DOHH2 (cell line): ENCODE measurements around the gene DIDO1.
"Not testable (repeated sequence)": the region's sequence is repeated elsewhere in the genome, so short reads cannot be mapped to it uniquely, and the experiment has no call there.

Experiments used
- H3F3A ChIP-seq: fragments of 200-600 bp; sonication (generic), shearing (Covaris generic); 2 replicates; pipeline ENCODE4 v1.6.0; 2016; ENCODE audit warnings: antibody characterized with exemption, mild to moderate bottlenecking; ENCODE audit not compliant: control insufficient read depth, insufficient read depth
- H3K27ac ChIP-seq: fragments of 200-600 bp; sonication (generic); 2 replicates; pipeline ENCODE4 v1.5.1; 2014; ENCODE audit warnings: low read depth, mild to moderate bottlenecking, low read length, moderate library complexity
- H3K27me3 ChIP-seq: fragments of 200-600 bp; sonication (generic); 2 replicates; pipeline ENCODE4 v1.6.1; 2014; ENCODE audit warnings: mild to moderate bottlenecking, low read length, mixed read lengths; ENCODE audit not compliant: control insufficient read depth
- H3K36me3 ChIP-seq: fragments of 200-600 bp; sonication (generic); 2 replicates; pipeline ENCODE4 v1.6.1; 2014; ENCODE audit warnings: mild to moderate bottlenecking, low read length, moderate library complexity, mixed read lengths; ENCODE audit not compliant: control insufficient read depth
- H3K4me1 ChIP-seq: fragments of 200-600 bp; sonication (generic); 2 replicates; pipeline ENCODE4 v1.6.1; 2014; ENCODE audit warnings: mild to moderate bottlenecking, low read length, mixed read lengths; ENCODE audit not compliant: control insufficient read depth
- H3K4me2 ChIP-seq: fragments of 200-600 bp; sonication (generic); 2 replicates; pipeline ENCODE4 v1.6.0; 2014; ENCODE audit warnings: mild to moderate bottlenecking, low read length, moderate library complexity
- H3K4me3 ChIP-seq: fragments of 200-600 bp; sonication (generic); 2 replicates; pipeline ENCODE4 v1.5.1; 2014; ENCODE audit warnings: mild to moderate bottlenecking, low read length, mixed read lengths
- H3K79me2 ChIP-seq: fragments of 200-600 bp; sonication (generic); 2 replicates; pipeline ENCODE4 v1.6.1; 2014; ENCODE audit warnings: mild to moderate bottlenecking, low read length, mixed read lengths; ENCODE audit not compliant: control insufficient read depth
- H3K9me2 ChIP-seq: fragments of 200-600 bp; sonication (generic); replicated peaks from 2 replicates; pipeline ENCODE4 v1.6.1; 2014; ENCODE audit warnings: mild to moderate bottlenecking, low read length, mixed read lengths; ENCODE audit not compliant: control insufficient read depth
- H3K9me3 ChIP-seq: fragments of 200-600 bp; sonication (generic); 2 replicates; pipeline ENCODE4 v1.6.1; 2014; ENCODE audit warnings: antibody characterized with exemption, low read length, mixed read lengths; ENCODE audit not compliant: control insufficient read depth, insufficient read depth
- H4K20me1 ChIP-seq: fragments of 200-600 bp; sonication (generic); 2 replicates; pipeline ENCODE4 v1.6.0; 2014; ENCODE audit warnings: low read depth, mild to moderate bottlenecking, antibody characterized with exemption, low read length, moderate library complexity; ENCODE audit not compliant: control insufficient read depth, insufficient read depth
- CTCF ChIP-seq: fragments of 200-600 bp; sonication (generic); IDR thresholded peaks from one replicate; pipeline ENCODE4 v1.5.1; 2014; ENCODE audit warnings: antibody characterized with exemption, mild to moderate bottlenecking, low read depth, low read length; ENCODE audit not compliant: poor library complexity, severe bottlenecking
- EZH2phosphoT487 ChIP-seq: fragments of 200-600 bp; sonication (generic); IDR thresholded peaks from 2 replicates; pipeline ENCODE4 v1.6.1; 2017; ENCODE audit warnings: borderline replicate concordance, mild to moderate bottlenecking, antibody characterized with exemption, low read length, moderate library complexity, mixed read lengths

DIDO1 gene

GRCh38 chr20:62850333-62850974 is 75.9 kb downstream of the DIDO1 start:
- no peak overlapping the region for H3K4me2 ChIP-seq
- no peaks in the 10 kb centered on the region for H3K27me3 ChIP-seq
- no peaks in the 10 kb centered on the region for H3K9me2 ChIP-seq
- H3K9me3 ChIP-seq, result no peaks in the 10 kb centered on the region
- peaks cover 36% of the 10 kb centered on the region for H3K36me3 ChIP-seq
- no peaks in the 10 kb centered on the region for H3F3A ChIP-seq
- no peaks in the 10 kb centered on the region for H4K20me1 ChIP-seq
- no peaks in the 10 kb centered on the region for H3K4me1 ChIP-seq
- no peak overlapping the region for H3K4me3 ChIP-seq
- TF ChIP-seq EZH2phosphoT487 (no peak), CTCF (no peak)
- H3K27ac ChIP-seq, result no peak overlapping the region
- H3K79me2 ChIP-seq, result no peaks in the 10 kb centered on the region

DNA sequence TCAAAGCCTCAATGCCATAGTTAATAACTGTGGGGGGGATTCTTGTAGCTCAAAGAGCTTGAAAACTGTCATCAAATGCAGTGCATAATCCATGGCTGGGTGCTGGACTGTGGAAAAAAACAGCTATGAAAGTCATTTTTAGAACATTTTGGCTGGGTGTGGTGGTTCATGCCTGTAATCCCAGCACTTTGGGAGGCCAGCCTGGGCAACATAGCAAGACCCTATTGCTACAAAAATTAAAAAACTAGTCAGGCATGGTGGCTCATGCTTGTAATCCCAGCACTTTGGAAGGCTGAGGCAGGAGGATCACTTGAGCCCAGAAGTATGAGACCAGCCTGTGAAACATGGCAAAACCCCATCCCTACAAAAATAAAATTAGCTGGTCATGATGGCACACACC is 76.9 kb downstream of the DIDO1 start:
- Histone ChIP-seq H3K9me3 (no peaks in the 10 kb centered on the region), H3K4me3 (no peak overlapping the region), H3K27ac (no peak overlapping the region), H3K9me2 (no peaks in the 10 kb centered on the region), H3K4me1 (no peaks in the 10 kb centered on the region), H3F3A (no peaks in the 10 kb centered on the region), H3K27me3 (no peaks in the 10 kb centered on the region), H3K36me3 (peaks cover 27% of the 10 kb centered on the region), H3K4me2 (no peak overlapping the region), H4K20me1 (no peaks in the 10 kb centered on the region), H3K79me2 (no peaks in the 10 kb centered on the region)
- no peak for TF ChIP-seq EZH2phosphoT487
- TF ChIP-seq CTCF, result no peak

DNA sequence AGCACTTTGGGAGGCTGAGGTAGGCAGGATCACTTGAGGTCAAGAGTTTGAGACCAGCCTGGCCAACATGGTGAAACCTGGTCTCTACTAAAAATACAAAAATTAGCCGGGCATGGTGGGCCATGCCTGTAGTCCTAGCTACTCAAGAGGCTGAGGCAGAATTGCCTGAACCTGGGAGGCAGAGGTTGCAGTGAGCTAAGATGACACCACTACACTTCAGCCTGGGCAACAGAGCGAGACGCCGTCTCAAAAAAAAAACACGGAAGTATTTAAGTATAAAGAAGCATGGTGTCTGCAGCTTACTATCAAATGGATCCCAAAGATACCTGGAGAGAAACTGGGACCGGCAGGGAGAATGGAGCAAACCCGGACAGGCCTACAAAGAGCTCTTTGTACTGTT is 77.4 kb downstream of the DIDO1 start:
- H3K79me2 ChIP-seq, H4K20me1 ChIP-seq, H3F3A ChIP-seq, H3K9me2 ChIP-seq, H3K4me2 ChIP-seq, H3K27me3 ChIP-seq, H3K4me1 ChIP-seq, H3K4me3 ChIP-seq, H3K9me3 ChIP-seq, H3K27ac ChIP-seq: not testable (repeated sequence)
- H3K36me3 ChIP-seq, result peaks cover 23% of the 10 kb centered on the region

- H3K79me2 ChIP-seq, result no peaks in the 10 kb centered on the region
- H3K27me3 ChIP-seq, result no peaks in the 10 kb centered on the region
- TF ChIP-seq EZH2phosphoT487 (no peak), CTCF (no peak)
- no peaks in the 10 kb centered on the region for H3K9me2 ChIP-seq
- H3K4me3 ChIP-seq, result no peak overlapping the region
- no peak overlapping the region for H3K4me2 ChIP-seq
- no peaks in the 10 kb centered on the region for H3K9me3 ChIP-seq
- no peak overlapping the region for H3K27ac ChIP-seq
- no peaks in the 10 kb centered on the region for H3K4me1 ChIP-seq
- no peaks in the 10 kb centered on the region for H4K20me1 ChIP-seq
- no peaks in the 10 kb centered on the region; the same call in 1 of the 2 replicates for H3F3A ChIP-seq
- H3K36me3 ChIP-seq, result 0 out of 2 replicates have a peak, but pooled peaks cover 6% of the 10 kb centered on the region
Measured at GRCh38 chr20:62846166-62846890, 80.0 kb downstream of the DIDO1 start.
